Cardiac fibroblast (primary cell): ENCODE data around the gene CBX8.

Source experiments
- DNase-seq, 2 donors: peaks; one replicate each; pipeline versions ENCODE4 v3.0.0 to v3.0.0-alpha.2; 2010; ENCODE audit warnings: low read depth in 2 of 2
- H3K4me3 ChIP-seq, 2 donors: replicated peaks in 1 of 2; 1 replicate in 1 of 2; 2 replicates in 1 of 2; pipeline ENCODE4 v1.5.1; 2011; ENCODE audit warnings: low read depth in 2 of 2, low read length in 2 of 2, mild to moderate bottlenecking in 2 of 2, moderate library complexity in 1 of 2
- TF ChIP-seq, protein P1 (sequence below): IDR thresholded peaks from one replicate; pipeline ENCODE4 v1.5.1; 2011; ENCODE audit warnings: low read depth, mild to moderate bottlenecking, low read length, inconsistent platforms

CBX8 gene

DNA sequence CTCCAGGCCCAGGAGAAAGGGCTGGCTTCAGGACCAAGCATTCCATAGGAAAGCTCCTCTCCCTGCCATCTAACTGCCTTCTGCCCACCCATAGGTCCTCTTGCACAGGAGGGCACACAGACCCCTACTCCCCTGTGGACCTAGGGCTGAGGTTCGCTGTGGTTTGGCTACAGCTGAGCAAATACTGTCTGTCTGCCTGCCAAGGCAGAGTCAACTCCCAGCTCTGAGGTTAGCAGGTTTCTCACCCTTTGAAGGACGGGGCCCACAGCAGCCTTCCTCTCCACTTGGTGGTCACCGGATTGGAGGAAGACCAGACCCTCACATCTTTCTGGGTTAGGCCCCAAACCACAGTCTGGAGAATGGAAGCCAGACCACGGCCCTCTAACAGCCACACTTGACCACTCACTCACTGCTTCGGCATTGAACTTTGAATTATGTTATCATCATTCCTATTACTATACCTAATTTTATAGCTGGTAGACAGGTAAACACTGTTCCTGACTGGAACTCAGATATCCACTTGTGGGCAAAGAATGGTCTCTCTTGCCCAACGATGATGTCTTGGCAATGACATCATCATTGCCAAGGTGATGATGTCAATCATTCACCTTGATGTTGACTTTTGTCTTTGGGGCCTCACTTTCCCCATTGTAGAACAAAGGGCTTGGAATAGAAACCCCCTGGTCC lies 28.2 kb upstream of the CBX8 start:
- DNase-seq = no peak
- no peak overlapping the region for H3K4me3 ChIP-seq
- TF ChIP-seq, protein P1, sequence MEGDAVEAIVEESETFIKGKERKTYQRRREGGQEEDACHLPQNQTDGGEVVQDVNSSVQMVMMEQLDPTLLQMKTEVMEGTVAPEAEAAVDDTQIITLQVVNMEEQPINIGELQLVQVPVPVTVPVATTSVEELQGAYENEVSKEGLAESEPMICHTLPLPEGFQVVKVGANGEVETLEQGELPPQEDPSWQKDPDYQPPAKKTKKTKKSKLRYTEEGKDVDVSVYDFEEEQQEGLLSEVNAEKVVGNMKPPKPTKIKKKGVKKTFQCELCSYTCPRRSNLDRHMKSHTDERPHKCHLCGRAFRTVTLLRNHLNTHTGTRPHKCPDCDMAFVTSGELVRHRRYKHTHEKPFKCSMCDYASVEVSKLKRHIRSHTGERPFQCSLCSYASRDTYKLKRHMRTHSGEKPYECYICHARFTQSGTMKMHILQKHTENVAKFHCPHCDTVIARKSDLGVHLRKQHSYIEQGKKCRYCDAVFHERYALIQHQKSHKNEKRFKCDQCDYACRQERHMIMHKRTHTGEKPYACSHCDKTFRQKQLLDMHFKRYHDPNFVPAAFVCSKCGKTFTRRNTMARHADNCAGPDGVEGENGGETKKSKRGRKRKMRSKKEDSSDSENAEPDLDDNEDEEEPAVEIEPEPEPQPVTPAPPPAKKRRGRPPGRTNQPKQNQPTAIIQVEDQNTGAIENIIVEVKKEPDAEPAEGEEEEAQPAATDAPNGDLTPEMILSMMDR = no peak

DNA sequence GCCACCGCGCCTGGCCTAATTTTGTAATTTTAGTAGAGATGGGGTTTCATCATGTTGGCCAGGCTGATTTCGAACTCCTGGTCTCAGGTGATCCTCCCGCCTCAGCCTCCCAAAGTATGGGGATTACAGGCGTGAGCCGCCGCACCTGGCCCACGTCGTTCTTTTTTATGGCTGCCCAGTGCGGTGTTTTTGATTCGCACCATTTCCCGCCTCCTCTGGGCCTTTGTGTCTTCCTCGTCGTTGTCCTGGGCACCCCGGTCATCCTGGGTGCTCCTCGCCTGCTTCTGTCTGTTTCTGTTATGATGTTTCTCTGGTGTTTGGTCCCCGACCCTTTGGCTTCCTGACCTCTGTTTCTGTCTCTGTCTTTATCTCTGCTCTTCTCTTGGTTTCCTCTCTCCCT lies 27.4 kb upstream of the CBX8 start:
- TF ChIP-seq, protein P1 = no peak
- no peak for DNase-seq
- H3K4me3 ChIP-seq = no peak overlapping the region

DNA sequence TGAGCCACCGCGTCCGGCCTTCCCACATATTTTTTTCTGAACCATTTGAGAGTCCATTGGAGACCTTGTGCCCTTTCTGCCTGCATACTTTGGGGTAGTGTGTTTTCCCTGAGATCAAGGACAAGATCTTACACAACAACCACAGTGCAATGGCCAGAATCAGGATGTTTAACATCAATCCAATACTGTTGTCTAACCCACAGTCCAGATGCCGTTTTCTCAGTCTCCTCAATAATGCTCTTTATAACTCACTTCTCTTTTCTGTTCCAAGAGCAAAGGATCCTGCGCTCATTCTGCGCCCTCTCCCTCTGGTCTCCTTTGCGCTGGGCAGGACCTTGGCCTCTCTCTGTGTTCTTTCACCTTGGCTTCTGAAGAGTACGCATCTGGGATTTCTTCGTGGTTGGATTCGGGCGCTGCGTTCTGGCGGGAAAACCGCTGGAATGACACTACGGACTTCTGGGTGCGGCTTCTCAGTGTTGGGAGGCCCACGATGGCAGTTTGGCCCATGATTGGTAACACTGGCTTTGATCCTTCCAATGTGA lies 25.8 kb upstream of the CBX8 start:
- TF ChIP-seq, protein P1 = no peak
- H3K4me3 ChIP-seq = no peak overlapping the region
- DNase-seq = no peak

DNA sequence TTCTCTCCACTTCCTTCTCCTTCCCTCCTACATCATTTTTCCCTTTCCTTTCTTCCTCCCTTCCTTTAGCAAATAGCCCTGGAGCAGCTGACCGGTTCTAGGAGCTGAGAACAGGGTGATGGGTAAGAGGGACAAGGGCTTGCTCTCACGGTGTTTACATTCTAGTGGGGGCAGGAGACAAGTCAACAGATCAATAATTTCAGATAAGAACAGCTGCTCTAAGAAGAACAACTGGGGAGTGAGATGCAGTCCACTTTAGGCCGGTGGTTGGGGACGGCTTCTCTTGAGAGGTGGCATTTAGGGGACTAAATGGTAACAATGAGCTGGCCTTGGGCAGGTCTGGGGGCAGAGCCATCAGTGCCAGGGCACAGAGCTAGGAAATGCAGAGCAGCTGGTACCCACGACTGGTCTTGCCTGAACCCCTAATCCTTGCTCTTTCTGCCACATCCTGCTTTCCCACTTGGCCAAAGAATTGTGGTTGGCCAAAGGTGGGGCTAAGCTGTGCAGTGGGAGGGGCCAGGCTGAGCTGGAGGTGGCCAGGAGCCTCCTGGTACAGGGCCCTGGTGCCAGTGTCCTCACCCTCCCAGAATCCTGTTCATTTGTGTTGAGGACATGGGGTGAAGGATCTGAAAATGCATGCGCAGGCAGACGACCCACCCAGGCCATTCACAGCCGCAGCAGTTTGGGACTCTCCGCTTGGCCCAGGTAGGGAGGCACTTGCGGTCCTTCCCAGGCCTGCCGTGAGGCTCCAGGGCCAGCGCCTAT lies 24.6 kb upstream of the CBX8 start:
- no peak for DNase-seq
- TF ChIP-seq, protein P1 = no peak

DNA sequence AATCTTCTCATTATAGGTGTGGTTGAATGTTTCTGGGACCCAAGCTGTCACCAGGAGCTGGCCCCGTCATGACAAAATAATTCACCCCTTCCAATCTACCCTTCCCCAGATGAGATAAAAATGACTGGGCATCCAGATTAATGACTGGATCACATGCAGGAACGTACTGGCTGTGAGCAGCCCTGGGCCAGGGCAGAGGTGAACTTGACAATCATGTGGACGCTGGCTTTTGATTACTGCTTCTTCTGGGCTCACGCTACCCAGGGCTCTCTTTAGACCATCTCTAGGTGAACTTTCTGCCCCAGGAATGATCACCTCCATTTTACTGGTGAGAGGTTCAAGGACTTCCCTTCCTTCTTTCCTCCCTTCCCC lies 24.1 kb upstream of the CBX8 start:
- H3K4me3 ChIP-seq = no peak overlapping the region
- TF ChIP-seq, protein P1 = no peak
- DNase-seq = no peak

More for the DNA sequence above, 24.6 kb upstream of the CBX8 start:
- H3K4me3 ChIP-seq = no peak overlapping the region

DNA sequence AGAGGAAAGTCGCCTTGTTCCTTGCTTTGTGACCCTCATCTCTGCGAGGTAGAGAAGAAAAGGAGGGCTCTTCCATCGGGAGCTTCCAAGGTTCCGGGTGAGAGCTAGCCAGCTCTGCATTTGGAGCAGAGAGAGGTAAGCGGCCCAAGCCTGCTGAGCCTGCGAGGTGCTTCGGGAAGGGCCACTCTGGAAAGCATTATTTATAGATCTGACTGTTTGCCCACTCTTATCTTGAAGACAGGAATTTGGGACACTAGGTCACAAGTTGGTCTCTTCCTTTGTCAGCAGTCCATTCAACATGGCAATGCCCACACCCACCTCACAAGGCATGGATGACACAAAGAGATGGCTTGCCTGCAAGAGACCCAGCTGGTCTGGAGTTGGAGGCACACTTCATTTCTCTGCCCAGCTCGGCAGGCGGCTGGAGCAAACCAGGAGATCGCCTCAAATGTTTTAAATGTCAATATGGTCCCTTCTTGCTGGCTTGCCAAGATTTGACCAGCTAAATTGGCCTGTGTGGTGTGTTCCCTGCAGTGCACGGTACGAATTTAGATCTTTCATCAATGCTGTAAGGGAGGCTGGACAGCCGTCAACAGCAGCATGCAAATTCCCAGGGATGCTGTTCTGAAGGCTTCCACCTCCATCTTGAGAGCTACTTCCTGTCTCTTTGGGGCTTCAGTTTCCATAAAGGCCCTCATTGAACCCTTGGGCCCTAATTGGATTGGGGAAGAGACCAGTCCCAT lies 22.8 kb upstream of the CBX8 start:
- no peak overlapping the region for H3K4me3 ChIP-seq
- TF ChIP-seq, protein P1 = no peak
- DNase-seq = no peak
